ENCODE results near the gene GRIN1.
"Not testable (repeated sequence)": the region's sequence is repeated elsewhere in the genome, so short reads cannot be mapped to it uniquely, and the experiment has no call there.

GRIN1 gene

DNA sequence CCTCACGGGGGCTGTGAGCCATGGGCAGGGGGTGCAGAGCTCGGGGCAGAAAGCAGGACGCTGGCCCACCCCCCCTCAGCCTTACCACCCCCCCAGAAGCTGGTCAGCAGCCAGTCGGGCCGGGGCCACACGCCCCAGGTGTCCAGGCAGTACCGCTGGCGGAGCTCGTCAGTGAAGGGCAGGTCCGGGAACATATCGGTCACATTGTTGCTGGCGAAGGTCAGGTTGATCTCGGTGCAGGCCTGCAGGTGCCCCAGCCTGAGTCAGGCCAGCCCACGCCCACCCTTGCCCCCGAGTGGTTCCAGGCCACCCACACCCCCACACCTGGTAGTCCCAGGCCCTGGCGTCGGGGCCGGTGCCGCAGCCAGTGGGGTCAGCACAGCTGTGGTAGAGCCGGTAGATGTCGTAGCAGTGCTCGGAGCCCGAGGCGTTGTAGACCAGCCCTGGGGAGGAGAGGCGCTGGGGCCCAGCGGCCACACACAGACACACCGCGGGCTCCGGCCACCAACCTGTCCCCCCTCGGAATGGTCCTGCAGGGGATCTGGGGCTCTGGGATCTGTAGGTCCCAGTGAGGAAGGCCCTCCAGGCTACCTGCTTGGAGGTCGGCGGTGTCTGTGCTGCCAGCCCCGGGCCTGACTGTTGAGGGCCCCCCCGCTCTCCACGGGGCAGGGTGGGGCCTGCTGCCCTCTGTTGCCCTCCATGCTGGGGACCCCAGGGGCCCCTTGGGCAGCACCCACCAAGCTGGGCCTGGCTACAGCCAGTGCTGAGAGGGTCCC, 27.0 kb upstream of the GRIN1 start:
- no peak for DNase-seq

DNA sequence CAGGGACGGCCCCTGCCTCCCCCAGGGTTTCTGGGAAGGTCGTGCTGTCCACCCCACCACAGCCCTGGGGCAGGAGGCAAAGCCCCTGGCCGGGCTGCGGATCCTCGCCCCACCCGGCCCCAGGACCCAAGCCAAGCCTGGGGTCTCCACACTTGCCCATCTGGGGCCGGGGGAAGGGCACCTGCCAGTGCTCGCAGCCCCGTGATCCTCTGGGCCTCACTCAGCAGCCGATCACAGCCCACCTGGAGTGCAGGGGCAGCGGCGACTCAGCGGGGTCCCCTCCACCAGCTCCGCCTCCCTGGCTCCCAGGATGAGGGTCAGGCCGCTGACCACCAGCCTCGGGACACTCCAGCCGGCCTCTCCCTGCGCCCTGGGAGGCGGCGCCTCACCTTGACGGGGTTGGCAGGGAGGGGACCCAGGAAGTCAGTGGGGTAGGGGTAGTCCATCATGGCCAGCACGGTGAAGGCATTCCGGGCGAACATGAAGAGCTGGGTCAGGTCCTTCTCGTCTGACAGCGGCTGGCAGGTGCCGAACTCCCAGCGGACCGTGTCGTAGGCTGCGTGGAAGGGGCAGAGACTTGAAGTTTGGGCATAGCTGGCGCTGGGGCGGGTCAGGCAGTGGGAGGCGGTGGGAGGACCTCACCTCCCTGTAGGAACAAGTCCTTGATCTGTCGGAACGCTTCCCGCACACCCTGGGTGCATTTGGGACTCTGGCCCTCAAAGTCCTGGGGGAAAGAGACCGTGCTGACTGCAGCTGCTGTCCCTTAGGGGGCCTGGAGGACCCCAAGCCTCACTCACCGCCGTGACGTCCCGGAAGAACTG, 26.2 kb upstream of the GRIN1 start:
- DNase-seq: no peak

DNA sequence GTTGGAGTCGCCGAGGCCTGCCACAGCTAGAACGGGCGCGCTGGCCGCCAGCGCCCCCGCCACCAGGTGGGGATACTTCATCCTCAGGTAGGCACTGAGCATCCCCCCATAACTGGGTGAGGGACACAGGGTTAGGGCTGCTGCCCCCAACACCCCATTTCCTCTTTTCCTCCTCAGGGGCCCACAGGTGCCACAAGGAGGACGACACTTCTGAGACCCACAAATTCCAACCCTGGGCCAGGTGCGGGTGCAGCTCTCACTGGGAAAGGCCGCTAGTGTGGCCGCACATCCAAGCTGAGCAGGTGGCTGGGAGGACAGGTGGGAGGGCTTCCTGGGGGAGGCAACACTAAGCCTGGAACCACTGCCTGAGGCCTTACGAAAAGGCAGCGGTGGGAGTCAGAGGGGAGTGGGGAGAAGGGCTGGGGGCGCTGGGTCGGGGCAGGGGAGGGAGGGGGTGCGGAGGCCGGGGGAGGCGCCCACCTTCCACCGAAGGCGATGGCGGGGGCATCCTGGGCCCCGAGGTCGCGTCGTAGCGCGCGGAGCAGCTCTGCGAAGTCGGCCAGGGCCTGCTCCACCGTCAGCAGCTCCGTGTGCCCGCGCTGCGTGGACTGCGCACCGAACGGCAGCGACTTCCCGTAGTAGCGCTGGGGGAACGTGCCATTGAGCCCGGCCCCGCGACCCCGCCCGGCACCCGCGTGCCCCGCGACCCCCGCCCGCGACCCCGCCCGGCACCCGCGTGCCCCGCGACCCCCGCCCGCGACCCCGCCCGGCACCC, 25.4 kb upstream of the GRIN1 start:
- DNase-seq: no peak

- DNase-seq: no peak
These were observed 24.7 kb upstream of the GRIN1 start for GRCh38 chr9:137114220-137114612.

DNA sequence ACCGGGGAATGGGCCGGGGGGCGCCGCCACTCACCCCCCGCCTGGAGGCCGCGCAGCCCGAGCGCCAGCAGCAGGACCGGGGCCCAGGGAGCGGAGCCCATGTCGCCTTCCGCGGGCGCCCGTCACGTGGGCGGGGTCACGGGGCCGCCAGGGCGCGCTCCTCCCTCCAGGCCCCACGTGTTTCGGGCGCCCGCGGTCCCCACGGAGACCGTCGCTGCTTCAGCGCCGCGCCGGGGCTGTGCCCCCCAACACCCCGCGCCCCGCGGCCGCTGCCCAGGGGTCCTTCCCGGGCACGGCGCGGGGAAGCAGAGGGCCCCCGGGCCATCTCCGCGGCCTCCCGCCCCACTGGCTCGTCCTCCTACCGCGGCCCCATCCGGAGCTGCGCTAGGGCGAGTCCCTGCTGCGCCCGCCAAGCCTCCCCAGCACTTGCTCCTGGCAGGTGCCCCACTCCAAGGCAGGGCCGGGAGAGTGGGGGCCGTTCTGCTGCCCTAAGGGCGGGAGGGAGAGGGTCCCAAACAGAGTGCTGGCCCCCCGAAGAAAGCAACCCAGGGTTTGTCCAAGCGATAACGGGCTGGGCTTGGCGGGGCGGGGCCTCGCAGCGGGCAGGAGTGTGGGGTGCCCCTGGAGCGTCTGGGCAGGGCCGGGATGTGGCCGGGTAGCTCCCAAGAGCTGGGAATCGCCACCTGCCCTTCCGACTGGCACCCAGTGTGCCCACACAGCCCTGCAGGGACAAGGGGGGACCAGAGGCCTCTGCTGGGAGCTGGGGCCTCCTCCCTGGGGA, 24.2 kb upstream of the GRIN1 start, which contains the start of gene DPP7:
TSS of gene DPP7 (minus strand) at position 121 of the 781 bp plus-strand sequence. CDS start at position 101, 20 bp downstream.
- peak; percentile 69 for DNase-seq

- no peak for DNase-seq
These were observed 23.4 kb upstream of the GRIN1 start for GRCh38 chr9:137115394-137116026.

DNA sequence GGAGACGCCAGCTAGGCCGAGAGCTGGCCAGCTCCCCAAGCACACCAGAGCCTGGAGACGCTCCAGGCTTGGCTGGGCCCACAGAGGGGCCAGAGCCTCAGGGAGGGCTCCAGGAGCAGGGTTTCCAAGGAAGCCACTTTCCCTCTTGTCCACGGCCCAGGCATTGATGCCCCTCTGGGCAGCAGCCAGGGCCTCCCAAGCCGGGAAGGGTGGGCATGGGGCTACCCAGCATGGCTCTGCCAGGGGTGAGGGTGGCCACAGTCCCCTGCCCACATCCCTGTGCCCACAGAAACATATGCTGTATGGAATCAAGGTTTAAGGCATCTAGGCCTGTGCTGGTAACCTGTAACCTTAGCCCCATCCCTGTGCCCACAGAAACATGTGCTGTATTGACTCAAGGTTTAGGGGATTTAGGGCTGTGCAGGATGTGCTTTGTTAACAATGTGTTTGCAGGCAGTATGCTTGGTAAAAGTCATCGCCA, 22.9 kb upstream of the GRIN1 start:
- DNase-seq: no peak

- DNase-seq: no peak
These were observed 22.2 kb upstream of the GRIN1 start for GRCh38 chr9:137116728-137117127.

DNA sequence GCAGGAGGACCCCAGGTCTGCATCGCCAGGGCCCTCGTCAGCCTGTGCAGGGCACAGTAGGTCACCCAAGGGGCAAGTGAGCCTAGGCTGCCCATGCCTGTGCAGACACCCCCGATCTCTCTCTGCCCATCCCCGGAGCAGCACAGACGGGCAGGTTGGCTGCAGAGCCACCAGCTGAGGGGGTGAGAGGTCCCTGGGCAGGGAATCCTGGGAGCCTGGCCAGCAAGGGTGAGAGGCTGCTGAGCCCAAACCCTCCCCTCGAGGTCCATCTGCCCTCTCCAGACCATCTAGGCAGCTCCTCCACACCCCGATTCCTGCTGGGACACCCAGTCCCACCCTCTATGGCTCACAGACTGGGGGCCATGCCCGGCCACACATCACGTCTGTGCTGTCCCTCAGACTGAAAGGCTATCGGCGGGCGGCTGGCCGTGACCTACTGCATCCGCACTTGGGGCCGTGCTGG, 21.7 kb upstream of the GRIN1 start:
- DNase-seq: no peak

GRCh38 chr9:137118092-137118603, 20.8 kb upstream of the GRIN1 start:
- DNase-seq: not testable (repeated sequence)

GRCh38 chr9:137121927-137122795, 16.8 kb upstream of the GRIN1 start:
- not testable (repeated sequence) for DNase-seq

DNA sequence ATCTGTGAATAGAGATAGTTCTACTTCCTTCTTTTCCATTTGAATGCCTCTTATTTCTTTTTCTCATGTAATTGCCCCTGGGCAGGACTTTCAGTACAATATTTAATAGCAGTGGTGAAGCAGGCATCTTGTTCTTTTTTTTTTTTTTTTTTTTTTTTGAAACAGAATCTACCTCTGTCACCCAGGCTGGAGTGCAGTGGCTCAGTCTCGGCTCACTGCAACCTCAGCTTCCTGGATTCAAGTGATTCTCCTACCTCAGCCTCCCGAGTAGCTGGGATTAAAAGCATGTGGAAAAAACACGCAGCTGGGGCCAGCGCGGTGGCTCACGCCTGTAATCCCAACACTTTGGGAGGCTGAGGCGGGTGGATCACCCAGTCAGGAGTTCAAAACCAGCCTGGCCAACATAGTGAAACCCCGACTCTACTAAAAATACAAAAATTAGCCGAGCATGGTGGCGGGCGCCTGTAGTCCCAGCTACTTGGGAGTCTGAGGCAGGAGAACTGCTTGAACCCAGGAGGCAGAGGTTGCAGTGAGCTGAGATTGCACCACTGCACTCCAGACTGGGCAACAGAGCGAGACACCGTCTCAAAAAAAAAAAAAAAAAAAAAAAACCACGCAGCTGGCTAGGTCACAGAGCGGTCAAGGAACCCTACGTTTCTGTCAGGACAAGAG, 16.0 kb upstream of the GRIN1 start:
- not testable (repeated sequence) for DNase-seq

DNA sequence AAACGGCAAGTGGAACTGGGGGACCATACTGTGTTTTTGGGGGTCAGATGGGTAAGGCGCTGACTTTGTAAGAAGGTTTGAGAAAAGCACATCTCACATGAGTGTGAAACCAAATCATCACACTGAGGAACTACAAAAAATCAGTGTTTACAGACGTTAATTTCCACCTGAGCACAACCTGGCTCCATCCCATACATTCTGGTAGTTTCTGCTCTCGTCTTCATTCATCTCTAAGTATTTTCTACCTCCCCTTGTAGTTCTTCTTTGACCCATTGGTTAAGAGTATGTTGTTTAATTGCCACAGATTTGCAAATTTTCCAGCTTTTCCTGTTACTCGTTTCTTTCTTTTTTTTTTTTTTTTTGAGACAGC, 15.5 kb upstream of the GRIN1 start:
- DNase-seq: no peak

- DNase-seq: not testable (repeated sequence)
These were observed 14.9 kb upstream of the GRIN1 start for GRCh38 chr9:137123952-137124462.

DNA sequence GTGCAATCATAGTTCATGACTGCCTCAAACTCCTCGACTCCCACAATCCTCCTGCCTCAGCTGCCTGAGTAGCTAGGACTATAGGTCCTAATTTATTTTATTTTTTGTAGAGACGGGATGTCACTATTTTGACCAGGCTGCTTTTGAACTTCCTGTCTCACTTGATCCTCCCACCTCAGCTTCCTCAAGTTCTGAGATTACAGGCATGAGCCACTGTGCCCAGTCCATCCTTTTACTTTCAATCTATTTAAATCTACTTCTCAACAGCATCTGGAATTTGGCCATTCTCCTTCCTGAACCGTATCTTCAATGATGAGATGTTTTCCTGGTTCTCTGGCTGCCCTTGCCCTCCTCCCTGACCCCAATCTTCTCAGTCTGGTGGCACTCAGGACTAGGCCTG, 12.2 kb upstream of the GRIN1 start:
- no peak for DNase-seq

DNA sequence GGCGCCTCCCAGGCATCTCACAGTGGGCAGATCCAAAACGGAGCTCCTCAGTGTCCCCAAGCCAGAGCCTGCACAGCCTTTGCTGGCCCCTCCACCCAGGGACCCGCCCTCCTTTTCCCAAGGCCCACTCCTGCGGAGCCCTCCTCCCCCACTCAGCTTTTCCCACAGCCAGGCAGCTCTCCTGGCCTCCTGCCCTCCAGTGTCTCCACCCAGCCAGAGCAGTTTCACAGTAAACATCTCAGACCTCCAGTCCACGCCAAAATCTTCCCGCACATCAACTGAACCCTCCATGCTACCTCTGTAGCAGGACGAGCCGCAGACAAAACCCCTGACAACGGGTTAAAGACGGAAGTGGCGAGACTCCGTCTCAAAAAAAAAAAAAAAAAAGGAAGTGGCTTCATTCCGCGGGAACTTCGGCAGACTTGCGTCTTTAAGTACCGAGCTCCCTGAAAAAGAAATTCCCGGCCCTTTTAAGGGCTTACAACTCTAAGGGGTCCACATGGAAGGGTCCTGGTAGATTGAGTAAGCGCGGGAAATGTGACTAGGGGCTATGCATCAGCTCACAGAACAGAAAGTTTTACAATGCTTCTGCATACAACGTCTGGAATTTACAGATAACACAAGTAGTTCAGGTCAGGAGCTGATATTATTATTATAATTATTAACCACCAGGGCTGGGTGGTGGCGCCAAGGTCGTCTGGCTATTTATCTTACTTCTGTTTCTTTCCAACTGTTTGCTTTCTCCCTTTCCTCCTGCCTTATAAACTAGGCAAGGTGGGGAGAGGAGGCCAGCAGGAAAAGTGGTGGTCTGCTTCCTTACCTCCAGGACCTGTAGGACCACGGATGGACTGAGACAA, 11.4 kb upstream of the GRIN1 start:
- no peak for DNase-seq

- no peak for DNase-seq
These were observed 10.6 kb upstream of the GRIN1 start for GRCh38 chr9:137128158-137128861.
